Inferior parietal cortex (tissue), 1 donor: ENCODE data around the gene CD99L2.

Experiments used
- DNase-seq: peaks from one replicate; pipeline ENCODE4 v3.0.0-alpha.2; 2016; ENCODE audit errors: extremely low spot score

The CD99L2 gene, protein sequence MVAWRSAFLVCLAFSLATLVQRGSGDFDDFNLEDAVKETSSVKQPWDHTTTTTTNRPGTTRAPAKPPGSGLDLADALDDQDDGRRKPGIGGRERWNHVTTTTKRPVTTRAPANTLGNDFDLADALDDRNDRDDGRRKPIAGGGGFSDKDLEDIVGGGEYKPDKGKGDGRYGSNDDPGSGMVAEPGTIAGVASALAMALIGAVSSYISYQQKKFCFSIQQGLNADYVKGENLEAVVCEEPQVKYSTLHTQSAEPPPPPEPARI

DNA sequence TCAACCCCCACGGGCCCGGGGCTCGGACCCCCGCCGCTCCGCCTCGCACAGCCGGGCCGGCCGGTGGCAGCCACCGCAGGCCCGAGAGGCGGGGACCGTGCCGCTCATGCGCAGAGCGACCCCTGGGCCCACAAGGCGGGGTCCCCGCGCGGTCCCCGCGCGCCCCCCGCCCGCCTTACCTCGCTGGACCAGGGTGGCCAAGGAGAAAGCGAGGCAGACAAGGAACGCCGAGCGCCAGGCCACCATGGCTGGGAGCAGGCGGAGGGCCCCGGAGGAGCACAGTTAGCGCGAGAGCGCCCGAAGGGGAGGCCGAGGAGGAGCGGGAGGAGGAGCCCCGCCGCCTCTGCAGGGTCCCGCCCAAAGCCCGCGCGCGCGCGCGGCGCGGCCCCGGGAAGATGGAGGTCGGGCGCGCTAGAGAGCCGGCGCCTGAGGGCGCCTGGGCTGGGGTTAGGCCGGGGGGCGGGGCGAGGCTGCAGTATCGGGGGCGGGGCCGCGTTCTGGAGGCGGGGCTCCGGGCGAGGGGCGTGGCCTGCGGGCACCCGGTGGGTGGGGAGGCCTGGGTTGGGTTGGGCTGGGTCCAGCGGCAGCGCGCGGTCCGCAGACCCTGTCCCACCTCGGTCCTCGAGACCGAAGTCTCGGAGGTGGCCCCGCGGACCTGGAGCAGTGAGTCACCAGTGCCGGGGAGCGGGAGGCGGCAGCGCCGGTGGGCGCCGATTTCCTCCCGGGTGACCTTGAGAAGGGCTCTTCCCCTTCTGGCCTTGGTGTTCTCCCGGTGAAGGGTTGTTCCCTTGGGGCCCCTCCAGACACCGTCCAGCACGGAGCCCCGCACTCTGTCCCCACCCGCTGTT, at the start of gene CD99L2:
Gene CD99L2 (minus strand): TSS at position 326 of the 848 bp plus-strand sequence. CDS start 80 bp downstream, at position 246.
- DNase-seq: peak; percentile 73

DNA sequence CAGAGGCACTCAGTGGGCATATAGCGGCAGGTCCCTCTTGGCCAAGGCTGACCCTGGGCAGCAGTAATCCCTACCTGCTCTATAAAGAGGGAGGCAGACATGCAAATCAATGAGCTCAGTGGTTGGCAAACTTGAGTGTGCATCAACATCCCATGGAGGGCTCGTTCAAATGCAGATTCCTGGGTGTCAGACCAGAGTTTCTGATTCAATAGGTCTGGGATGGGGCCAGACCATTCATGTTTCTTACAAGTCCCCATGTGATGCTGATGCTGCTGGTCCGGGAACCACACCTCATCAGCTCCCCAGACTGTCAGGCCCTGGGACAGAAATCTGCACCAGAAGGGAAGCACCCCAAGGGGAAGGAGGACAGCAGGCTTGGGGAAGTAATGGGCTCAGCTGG, 45.8 kb upstream of the CD99L2 start:
- no peak for DNase-seq

DNA sequence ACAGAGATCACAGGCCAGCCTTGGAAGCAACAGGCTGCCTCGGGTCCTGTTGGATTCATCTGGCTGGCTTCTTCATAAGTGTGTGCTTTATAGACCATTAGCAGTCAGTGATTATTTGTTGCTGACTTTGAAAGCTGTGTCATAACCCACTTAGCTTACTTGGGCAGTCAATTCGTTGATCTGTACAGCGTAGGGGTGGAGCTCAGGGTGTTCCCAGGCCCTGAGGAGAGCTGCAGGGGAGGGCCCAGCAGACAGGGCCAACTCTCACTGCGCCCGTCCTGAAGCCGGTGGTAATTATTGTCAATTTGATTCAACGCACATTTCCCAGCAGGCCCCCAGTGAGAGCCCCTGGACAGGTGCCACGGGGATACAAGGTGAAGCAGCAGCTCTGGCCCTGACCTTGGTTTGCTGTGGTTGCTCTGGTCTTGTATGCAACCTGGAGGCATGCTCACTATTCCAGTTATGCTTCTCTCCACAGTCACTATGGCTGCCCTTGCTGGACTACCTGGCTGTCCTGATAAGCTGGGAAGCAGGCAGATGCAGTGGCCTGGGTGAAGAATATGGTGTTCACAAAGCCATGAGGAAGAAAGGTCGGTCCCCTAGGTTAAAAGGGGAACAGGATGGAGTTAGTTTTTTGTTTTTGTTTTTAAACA, 44.6 kb upstream of the CD99L2 start:
- no peak for DNase-seq

- no peak for DNase-seq
Measured at GRCh38 chrX:150941580-150941979, 43.1 kb upstream of the CD99L2 start.

- DNase-seq: no peak
Measured at GRCh38 chrX:150940844-150941495, 42.5 kb upstream of the CD99L2 start.

- no peak for DNase-seq
Measured at GRCh38 chrX:150936556-150936955, 38.1 kb upstream of the CD99L2 start.

GRCh38 chrX:150935467-150935866, 37.0 kb upstream of the CD99L2 start:
- DNase-seq: no peak

DNA sequence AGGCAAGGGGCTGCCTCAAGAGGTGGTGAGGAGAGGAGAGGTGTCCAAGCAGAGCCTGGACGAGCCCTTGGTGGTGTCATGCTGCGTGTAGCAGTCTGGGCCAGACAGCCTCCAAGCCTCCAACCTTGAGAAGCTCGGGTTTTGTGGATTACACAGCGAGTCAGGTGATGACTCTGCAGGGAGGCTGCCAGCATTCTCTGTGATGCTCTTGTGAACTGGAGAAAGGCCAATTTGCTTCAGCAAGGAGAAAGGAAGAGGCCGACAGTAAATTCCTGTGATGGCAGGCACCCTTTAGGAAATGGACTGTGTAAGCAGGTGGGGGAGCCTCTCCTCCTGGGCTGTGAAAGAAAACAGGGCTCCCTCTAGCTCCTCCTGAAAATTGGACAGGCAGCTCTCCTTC, 36.0 kb upstream of the CD99L2 start:
- DNase-seq: no peak

- no peak for DNase-seq
Measured at GRCh38 chrX:150933945-150934350, 35.5 kb upstream of the CD99L2 start.

- no peak for DNase-seq
Measured at GRCh38 chrX:150929058-150929457, 30.6 kb upstream of the CD99L2 start.

DNA sequence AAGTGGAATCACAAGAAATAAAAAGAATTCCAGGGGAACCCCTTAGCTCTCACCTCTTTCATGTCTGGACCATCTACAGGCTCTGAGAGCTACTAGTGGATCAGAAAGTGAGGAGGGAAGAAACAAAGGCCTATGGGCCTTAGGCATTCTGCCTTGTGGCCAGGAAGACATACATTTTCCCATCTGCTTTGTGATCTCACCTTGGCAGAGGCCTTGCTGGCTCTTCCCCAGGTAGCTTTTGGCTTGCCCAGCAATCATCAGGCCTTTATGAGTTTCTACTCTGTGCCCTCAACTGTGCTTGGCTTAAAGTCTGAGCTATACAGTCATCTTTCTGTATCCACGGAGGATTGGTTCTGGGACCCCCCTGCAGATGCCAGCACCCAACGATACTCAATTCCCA, 28.3 kb upstream of the CD99L2 start:
- DNase-seq: no peak

DNA sequence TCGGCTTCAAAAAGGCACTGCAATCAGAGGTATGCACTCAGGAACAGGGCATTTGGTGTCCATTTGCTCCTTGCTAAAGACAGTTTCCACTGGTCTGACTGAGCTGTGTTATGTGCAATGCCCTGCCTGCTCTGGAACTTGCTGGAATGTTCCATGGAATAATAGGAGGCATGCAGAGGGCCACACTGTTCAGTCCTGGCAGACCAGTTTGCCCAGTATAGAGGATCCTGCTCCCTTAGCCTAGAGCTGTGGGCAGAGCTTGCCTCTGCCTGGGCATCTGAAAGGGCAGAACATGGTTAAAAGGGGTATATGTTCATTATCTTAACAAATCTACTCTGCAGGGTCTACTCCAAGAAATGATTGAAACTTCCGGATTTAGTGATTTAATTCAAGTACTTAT, 27.8 kb upstream of the CD99L2 start:
- DNase-seq: no peak

DNA sequence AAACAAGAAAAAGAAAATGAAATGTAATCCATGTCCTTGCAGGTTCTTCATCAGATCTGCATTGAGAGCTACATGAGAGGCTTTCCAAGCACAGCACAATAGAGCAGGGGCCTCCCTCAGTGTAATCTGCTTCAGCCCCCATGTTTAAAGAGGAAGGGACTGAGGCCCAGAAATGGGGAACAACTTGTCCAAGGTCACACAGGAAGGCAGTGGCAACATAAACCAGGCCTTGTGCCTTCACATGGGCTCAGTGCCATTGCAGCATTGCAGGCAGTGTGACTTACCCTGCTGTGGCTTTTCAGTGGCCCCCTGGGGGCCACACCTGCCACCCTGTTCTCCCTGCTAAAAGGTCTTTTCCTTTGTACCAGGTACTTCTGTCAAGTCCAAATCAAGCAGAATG, 20.9 kb upstream of the CD99L2 start:
- no peak for DNase-seq

GRCh38 chrX:150913511-150913910, 15.0 kb upstream of the CD99L2 start:
- DNase-seq: no peak

- no peak for DNase-seq
Measured at GRCh38 chrX:150907474-150907873, 9.0 kb upstream of the CD99L2 start.

GRCh38 chrX:150906694-150907093, 8.2 kb upstream of the CD99L2 start:
- DNase-seq: no peak

DNA sequence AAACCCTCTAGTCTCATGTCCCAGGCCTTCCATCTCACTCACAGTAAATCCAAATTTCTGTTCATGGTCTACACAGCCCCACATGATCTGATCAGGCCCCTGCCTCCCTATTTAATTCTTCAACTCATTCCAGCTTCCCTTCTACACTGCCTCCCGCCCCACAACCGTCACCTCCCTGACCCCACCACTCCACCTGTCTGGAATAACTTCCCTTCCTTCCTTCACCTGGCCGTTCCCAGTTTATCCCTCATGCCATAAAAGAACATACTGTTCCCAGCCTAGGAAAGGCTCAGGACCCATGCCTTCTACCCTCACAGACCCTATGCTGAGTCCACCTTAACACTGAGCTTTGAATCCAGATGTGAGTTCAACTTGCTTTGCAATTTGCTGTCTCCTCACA, 6.8 kb upstream of the CD99L2 start:
- no peak for DNase-seq

DNA sequence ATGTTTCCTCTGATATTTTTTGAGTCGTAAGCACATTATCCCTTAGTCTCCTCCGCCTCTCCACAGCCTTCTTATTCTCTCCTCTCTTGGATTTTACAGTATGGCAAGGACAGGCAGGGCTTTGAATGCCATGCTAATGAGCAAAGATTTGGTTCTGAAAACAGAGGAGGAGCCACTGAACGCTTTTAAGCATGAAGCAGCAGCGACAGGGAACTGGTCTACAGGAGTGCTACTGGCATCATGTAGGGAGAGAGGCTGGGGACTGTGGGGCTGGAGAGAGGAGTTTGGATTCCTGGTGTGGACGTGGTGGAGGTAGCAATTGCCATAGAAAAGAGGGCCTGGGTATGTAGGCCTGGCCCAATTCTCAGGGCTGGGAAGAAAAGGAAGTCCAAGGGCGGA, 4.6 kb upstream of the CD99L2 start:
- no peak for DNase-seq

GRCh38 chrX:150902434-150903109, 4.1 kb upstream of the CD99L2 start:
- no peak for DNase-seq

- peak; percentile 33 for DNase-seq
Measured at GRCh38 chrX:150899191-150899757, 806 bp upstream of the CD99L2 start.
